Colonic mucosa (tissue), 4 donors: Measurements from ENCODE around the gene DSP. TPM values are rescaled to one million over a fixed set of nuclear protein-coding genes. Genes with fewer than 3 reads are reported as not detected.

ENCODE experiments used
- DNase-seq: peaks from one replicate; pipeline ENCODE4 v3.0.0-alpha.2; 2020
- H3K27ac ChIP-seq: fragments of 200-600 bp; one replicate; pipeline ENCODE4 v1.8.0; 2021
- H3K27me3 ChIP-seq: fragments of 200-600 bp; one replicate; pipeline ENCODE4 v1.8.0; 2021
- H3K36me3 ChIP-seq: fragments of 200-600 bp; one replicate; pipeline ENCODE4 v1.8.0; 2021
- H3K4me1 ChIP-seq: fragments of 200-600 bp; one replicate; pipeline ENCODE4 v1.8.0; 2021; ENCODE audit warnings: mild to moderate bottlenecking
- H3K4me3 ChIP-seq: fragments of 200-600 bp; one replicate; pipeline ENCODE4 v1.8.0; 2021
- H3K9ac ChIP-seq, 2 donors: one replicate each; pipeline ENCODE4 v1.7.0; 2013; ENCODE audit warnings: control low read depth in 2 of 2, low read depth in 2 of 2, low read length in 2 of 2
- H3K9me3 ChIP-seq: fragments of 200-600 bp; one replicate; pipeline ENCODE4 v1.8.0; 2021
- intact Hi-C: fragments of 100-400 bp; cut with DNase I; formaldehyde crosslinking; loops from one replicate; pipeline ENCODE4 v1.14.1; 2022
- total RNA-seq, 2 donors: library from RNA; stranded (reverse); fragmentation: NEBNext Ultra II Directional in 1 of 2; extraction: Animal tissue kit (Norgen Biotek cat#: 25700) in 1 of 2; gene quantifications; one replicate each; pipeline ENCODE4 v1.2.1, GENCODE V29; 2021
- TF ChIP-seq, protein P1 (sequence below): fragments of 200-600 bp; IDR thresholded peaks from one replicate; pipeline ENCODE4 v1.8.0; 2022; ENCODE audit warnings: antibody characterized with exemption, mild to moderate bottlenecking
- donor health status: healthy.
- donor health status: DM: no; HTN: no; CAD: no.
- donor health status: DM: no; HTN: no; CAD: no.

DSP gene
- total RNA-seq, 2 donors from 2014 or later: 201 to 250 TPM

DNA sequence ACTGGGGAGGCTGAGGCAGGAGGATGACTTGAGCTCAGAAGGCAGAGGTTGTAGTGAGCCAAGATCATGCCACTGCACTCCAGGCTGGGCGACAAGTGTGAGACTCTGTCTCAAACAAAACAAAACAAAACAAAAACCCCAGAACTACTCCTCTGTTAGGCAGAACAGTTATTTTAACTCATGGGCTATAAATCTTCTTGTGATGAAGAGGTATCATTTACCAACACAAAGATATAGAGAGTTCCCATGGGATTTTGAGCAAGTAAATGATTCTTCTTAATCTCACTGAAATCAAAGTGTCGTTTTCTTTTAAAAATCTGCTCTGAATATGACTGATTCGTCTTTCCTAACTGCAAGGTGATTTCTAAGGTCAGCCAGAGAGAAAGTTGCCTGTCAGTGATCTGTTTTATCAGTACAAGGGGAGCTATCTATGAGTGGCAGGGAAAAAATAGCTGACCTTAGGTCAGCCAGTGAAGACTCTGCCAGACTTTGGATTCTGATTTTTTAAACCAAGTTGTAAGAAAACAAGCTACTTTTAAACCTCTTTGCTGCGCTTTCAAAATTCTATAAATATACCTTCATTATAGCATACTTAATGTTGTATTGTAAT, 3.8 kb upstream of the DSP start:
- TF ChIP-seq, protein P1, sequence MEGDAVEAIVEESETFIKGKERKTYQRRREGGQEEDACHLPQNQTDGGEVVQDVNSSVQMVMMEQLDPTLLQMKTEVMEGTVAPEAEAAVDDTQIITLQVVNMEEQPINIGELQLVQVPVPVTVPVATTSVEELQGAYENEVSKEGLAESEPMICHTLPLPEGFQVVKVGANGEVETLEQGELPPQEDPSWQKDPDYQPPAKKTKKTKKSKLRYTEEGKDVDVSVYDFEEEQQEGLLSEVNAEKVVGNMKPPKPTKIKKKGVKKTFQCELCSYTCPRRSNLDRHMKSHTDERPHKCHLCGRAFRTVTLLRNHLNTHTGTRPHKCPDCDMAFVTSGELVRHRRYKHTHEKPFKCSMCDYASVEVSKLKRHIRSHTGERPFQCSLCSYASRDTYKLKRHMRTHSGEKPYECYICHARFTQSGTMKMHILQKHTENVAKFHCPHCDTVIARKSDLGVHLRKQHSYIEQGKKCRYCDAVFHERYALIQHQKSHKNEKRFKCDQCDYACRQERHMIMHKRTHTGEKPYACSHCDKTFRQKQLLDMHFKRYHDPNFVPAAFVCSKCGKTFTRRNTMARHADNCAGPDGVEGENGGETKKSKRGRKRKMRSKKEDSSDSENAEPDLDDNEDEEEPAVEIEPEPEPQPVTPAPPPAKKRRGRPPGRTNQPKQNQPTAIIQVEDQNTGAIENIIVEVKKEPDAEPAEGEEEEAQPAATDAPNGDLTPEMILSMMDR: no peak
- H3K9ac ChIP-seq: no peak overlapping the region
- no peak for DNase-seq
- H3K9me3 ChIP-seq: no peaks in the 10 kb centered on the region
- peaks cover 3% of the 10 kb centered on the region for H3K4me1 ChIP-seq
- H3K27ac ChIP-seq: no peak overlapping the region
- intact Hi-C loops: no loop called here
- H3K4me3 ChIP-seq: no peak overlapping the region
- H3K27me3 ChIP-seq: no peaks in the 10 kb centered on the region
- no peaks in the 10 kb centered on the region for H3K36me3 ChIP-seq

DNA sequence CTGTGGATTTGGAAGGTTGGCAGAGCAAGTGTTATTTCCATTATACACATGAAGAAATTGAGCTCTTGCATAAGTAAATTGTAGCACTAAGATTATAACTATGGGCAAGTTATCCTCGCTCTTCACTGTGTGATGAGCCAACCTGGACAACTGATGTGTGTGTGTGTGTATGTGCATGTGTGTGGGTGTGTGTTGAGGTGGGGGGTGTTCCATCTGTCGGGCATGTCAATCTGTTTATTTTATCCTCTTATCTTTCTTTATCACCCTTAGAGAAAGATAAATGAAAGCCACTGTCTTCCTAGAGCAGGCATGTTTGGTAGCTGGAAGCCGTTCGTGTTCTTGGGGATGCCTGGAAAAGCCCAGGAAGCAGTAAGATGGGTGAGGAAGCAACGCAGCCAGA, 3.0 kb upstream of the DSP start:
- Histone ChIP-seq H3K27ac (no peak overlapping the region), H3K36me3 (no peaks in the 10 kb centered on the region), H3K9ac (no peak overlapping the region), H3K4me1 (no peaks in the 10 kb centered on the region), H3K27me3 (no peaks in the 10 kb centered on the region), H3K9me3 (no peaks in the 10 kb centered on the region), H3K4me3 (no peak overlapping the region)
- TF ChIP-seq, protein P1: no peak
- no peak for DNase-seq
- intact Hi-C loops: no loop called here

DNA sequence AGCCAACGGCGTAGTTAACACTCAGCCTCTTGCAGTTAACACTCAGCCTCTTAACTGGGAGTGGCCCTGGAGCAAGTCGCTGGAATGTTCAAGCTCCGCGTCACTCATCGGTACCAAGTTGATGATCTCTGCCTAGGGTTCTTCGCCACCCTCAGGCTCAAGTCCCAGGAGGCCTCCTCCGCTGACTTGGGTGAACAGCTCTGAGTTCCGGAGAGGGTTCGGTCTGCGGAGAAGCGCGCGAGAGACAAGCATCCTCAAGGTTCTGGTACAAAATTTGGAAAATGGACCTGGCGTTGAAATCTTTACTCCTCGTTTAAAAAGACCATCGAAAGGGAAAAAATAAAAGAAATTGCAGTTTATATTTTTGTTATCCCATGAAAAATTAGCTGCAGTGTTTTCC, 876 bp upstream of the DSP start:
- H3K27ac ChIP-seq: no peak overlapping the region
- no peak for DNase-seq
- intact Hi-C loops: no loop called here
- H3K36me3 ChIP-seq: no peaks in the 10 kb centered on the region
- H3K9me3 ChIP-seq: no peaks in the 10 kb centered on the region
- no peaks in the 10 kb centered on the region for H3K27me3 ChIP-seq
- H3K4me3 ChIP-seq: peak overlapping the region; percentile 60
- H3K4me1 ChIP-seq: no peaks in the 10 kb centered on the region
- H3K9ac ChIP-seq: no peak overlapping the region
- TF ChIP-seq, protein P1: no peak

DNA sequence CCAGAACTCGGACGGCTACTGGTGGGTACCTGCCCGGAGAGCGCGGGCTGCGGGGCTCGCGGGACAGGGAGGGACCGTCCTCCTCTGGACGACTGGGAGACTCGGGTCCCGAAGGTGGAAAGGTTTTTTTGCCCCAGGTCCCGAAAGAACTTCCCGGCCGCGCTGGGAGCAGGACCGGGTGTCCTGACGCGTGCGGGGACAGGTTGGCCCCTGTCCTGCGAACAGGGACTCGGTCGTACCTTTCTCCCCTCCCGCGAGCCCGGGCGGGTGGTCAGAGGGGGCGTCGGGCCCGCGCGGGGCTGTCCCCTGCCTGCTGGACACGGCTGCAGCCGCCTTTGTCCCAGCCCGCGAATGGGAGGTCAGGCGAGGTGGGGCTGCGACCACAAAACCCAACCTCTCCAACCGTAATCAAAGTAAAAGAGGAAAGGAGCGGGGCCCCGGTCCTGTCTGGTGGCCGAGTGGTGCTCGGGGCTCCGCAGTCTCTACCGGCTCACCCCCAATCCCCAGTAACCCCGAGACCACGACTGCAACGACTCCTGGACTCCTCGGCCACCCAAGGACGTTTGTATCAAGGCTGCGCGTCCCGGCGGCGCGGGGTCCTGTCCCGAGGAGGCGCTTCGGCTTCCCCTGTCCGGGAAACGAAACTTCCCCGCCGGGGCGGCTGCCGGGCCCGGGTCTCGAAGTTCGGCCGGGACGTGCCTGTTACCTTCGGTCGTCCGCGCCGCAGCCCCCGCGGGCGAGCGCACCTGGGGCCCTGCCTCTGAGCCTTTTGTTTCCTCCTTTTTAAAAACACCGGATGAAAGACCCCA, 798 bp downstream of the DSP start:
- intact Hi-C loops: no loop called here
- H3K36me3 ChIP-seq: no peaks in the 10 kb centered on the region
- H3K27me3 ChIP-seq: no peaks in the 10 kb centered on the region
- H3K9me3 ChIP-seq: no peaks in the 10 kb centered on the region
- DNase-seq: peak; percentile 51
- H3K9ac ChIP-seq: peak overlapping the region; percentile 81 to 93
- H3K4me1 ChIP-seq: no peaks in the 10 kb centered on the region
- TF ChIP-seq, protein P1: no peak
- H3K27ac ChIP-seq: peak overlapping the region; percentile 84
- peak overlapping the region; percentile 60 for H3K4me3 ChIP-seq

DNA sequence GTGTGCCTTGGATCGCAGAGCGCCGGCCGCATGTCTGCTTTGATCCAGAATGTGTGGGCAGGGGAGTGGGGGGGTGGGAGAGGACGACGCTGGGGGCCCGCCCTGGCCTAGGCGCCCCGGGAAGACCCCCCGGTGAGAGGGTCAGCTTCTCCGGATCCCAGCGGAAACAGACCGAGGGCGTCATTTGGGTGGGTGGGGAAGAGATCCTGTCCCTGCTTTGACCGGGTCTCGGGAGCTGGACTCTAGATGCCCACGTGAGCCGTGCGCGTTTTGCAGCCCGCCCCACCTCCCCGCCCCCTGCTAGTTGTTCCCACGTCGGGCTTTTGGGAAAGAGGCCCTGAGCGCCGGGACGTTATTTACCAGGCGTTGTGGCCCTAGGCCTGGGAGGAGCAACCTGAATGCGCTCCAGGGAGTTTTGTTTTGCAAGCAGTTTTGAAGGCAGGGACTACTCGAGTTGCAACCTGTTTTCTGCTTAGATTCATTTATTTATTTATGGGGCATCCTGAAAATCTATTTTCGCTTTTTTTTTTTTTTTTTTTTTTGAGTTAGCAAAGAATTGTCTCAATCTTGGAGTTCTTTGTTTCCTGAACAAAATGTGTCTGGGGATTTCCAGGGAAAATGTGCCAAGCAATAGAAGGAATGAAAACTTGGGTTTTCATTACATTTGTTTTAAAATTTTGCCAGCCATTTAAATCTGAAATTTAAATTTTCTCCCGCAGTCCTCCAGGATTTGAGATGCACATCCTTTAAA, 1.6 kb downstream of the DSP start:
- H3K27me3 ChIP-seq: no peaks in the 10 kb centered on the region
- H3K4me3 ChIP-seq: peak overlapping the region; percentile 60

More for the DNA sequence above, 1.6 kb downstream of the DSP start:
- peak; percentile 89 for DNase-seq
- Histone ChIP-seq H3K4me1 (no peaks in the 10 kb centered on the region), H3K9ac (peak overlapping the region; percentile 81 to 93), H3K9me3 (no peaks in the 10 kb centered on the region), H3K27ac (peak overlapping the region; percentile 84), H3K36me3 (no peaks in the 10 kb centered on the region)
- intact Hi-C loops: no loop called here
- TF ChIP-seq, protein P1: no peak
